Erythroblast (primary cell): Measurements from ENCODE around the gene DPYSL4.
"Not testable (repeated sequence)": the region's sequence is repeated elsewhere in the genome, so short reads cannot be mapped to it uniquely, and the experiment has no call there.

Experiments
- DNase-seq, 2 experiments: peaks; one replicate each; lab custom pipeline; 2025; lab: John Stamatoyannopoulos, UW
- GATA1 ChIP-seq: IDR thresholded peaks from 2 replicates; pipeline ENCODE4 v1.6.1; 2011; ENCODE audit warnings: low read depth, mild to moderate bottlenecking, control low read depth, low read length, moderate library complexity
- POLR2A ChIP-seq: IDR thresholded peaks from 2 replicates; pipeline ENCODE4 v1.6.1; 2011; ENCODE audit warnings: mild to moderate bottlenecking, low read length

The DPYSL4 gene

GRCh38 chr10:132155723-132156381 lies 30.9 kb upstream of the DPYSL4 start:
- DNase-seq = no peak
- no peak for TF ChIP-seq GATA1
- no peak for TF ChIP-seq POLR2A

GRCh38 chr10:132156382-132156781 lies 30.4 kb upstream of the DPYSL4 start:
- no peak for TF ChIP-seq GATA1
- TF ChIP-seq POLR2A = no peak
- DNase-seq = no peak

GRCh38 chr10:132157101-132157500 lies 29.6 kb upstream of the DPYSL4 start:
- DNase-seq = no peak
- TF ChIP-seq GATA1 (no peak), POLR2A (no peak)

GRCh38 chr10:132158122-132158741 lies 28.5 kb upstream of the DPYSL4 start:
- no peak for TF ChIP-seq POLR2A
- TF ChIP-seq GATA1 = no peak
- DNase-seq = no peak

GRCh38 chr10:132158823-132159222 lies 27.9 kb upstream of the DPYSL4 start:
- no peak for DNase-seq
- TF ChIP-seq POLR2A (no peak), GATA1 (no peak)

- not testable (repeated sequence) for DNase-seq
These were observed 27.2 kb upstream of the DPYSL4 start for GRCh38 chr10:132159302-132160230.

GRCh38 chr10:132160231-132160630 lies 26.5 kb upstream of the DPYSL4 start:
- DNase-seq = not testable (repeated sequence)

- DNase-seq = not testable (repeated sequence)
These were observed 25.7 kb upstream of the DPYSL4 start for GRCh38 chr10:132160834-132161622.

GRCh38 chr10:132162021-132162531 lies 24.7 kb upstream of the DPYSL4 start:
- TF ChIP-seq POLR2A (no peak), GATA1 (no peak)
- DNase-seq = no peak

- DNase-seq = no peak
- no peak for TF ChIP-seq POLR2A
- TF ChIP-seq GATA1 = no peak
These were observed 24.0 kb upstream of the DPYSL4 start for GRCh38 chr10:132162590-132163277.

GRCh38 chr10:132163278-132163765 lies 23.4 kb upstream of the DPYSL4 start:
- peak; percentile 60 to 66 for DNase-seq

GRCh38 chr10:132163826-132164515 lies 22.8 kb upstream of the DPYSL4 start:
- TF ChIP-seq GATA1 = no peak
- TF ChIP-seq POLR2A = no peak
- no peak for DNase-seq

More at GRCh38 chr10:132163278-132163765, 23.4 kb upstream of the DPYSL4 start:
- TF ChIP-seq GATA1 (no peak), POLR2A (no peak)
